Measurements from ENCODE around the gene POLR2L.

DNA sequence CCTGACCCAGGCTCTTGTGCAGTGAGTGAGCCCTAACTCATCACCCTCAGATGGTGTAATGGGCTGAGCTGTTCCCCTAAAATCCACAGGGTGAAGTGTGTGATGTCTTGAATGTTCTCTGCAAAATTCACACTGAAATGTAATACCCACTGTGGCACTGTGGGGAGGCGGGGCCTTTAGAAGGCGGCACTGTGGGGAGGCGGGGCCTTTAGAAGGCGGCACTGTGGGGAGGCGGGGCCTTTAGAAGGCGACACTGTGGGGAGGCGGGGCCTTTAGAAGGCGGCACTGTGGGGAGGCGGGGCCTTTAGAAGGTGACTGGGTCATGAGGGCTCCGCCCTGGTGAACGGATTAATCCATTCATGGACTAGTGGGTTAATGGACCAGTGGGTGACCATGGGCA, 35.2 kb upstream of the POLR2L start:
- TF ChIP-seq, protein P1, sequence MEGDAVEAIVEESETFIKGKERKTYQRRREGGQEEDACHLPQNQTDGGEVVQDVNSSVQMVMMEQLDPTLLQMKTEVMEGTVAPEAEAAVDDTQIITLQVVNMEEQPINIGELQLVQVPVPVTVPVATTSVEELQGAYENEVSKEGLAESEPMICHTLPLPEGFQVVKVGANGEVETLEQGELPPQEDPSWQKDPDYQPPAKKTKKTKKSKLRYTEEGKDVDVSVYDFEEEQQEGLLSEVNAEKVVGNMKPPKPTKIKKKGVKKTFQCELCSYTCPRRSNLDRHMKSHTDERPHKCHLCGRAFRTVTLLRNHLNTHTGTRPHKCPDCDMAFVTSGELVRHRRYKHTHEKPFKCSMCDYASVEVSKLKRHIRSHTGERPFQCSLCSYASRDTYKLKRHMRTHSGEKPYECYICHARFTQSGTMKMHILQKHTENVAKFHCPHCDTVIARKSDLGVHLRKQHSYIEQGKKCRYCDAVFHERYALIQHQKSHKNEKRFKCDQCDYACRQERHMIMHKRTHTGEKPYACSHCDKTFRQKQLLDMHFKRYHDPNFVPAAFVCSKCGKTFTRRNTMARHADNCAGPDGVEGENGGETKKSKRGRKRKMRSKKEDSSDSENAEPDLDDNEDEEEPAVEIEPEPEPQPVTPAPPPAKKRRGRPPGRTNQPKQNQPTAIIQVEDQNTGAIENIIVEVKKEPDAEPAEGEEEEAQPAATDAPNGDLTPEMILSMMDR (IDR thresholded peaks at IDR 0.05) = no peak
- TF ChIP-seq POLR2A (IDR thresholded peaks at IDR 0.05) = no peak

Measured in ovary (tissue), 3 donors.